Uterus (tissue), 4 donors: ENCODE data around the gene ERAP2. TPM values are rescaled to one million over a fixed set of nuclear protein-coding genes. Genes with fewer than 3 reads are reported as not detected.

Experiments
- DNase-seq, 2 donors: peaks; one replicate each; pipeline ENCODE4 v3.0.0-alpha.2; 2019 to 2020
- H3K27ac ChIP-seq, 2 donors: fragments of 200-600 bp; sonication (generic); 1 replicate in 1 of 2; 2 replicates in 1 of 2; pipeline ENCODE4 v1.5.1; 2016 to 2018
- H3K27me3 ChIP-seq, 2 donors: fragments of 200-600 bp; sonication (generic); one replicate each; pipeline ENCODE4 v1.5.1; 2018 to 2019; ENCODE audit warnings: control low read depth in 1 of 2
- H3K36me3 ChIP-seq, 2 donors: fragments of 200-600 bp; sonication (generic); one replicate each; pipeline ENCODE4 v1.5.1; 2019; ENCODE audit warnings: control low read depth in 1 of 2
- H3K4me1 ChIP-seq, 2 donors: fragments of 200-600 bp; sonication (generic); one replicate each; pipeline ENCODE4 v1.5.1; 2018 to 2019; ENCODE audit warnings: control low read depth in 1 of 2
- H3K4me3 ChIP-seq, 2 donors: fragments of 200-600 bp; sonication (generic); 1 replicate in 1 of 2; 2 replicates in 1 of 2; pipeline ENCODE4 v1.5.1; 2018 to 2019; ENCODE audit warnings: mild to moderate bottlenecking in 1 of 2
- H3K9me3 ChIP-seq, 2 donors: fragments of 200-600 bp; sonication (generic); one replicate each; pipeline ENCODE4 v1.5.1; 2019; ENCODE audit warnings: control low read depth in 1 of 2
- CTCF ChIP-seq, 4 experiments: fragments of 200-600 bp in 2 of 4; fragments of 450-650 bp in 2 of 4; sonication (generic) in 2 of 4; IDR thresholded peaks; one replicate each; pipeline ENCODE4 v1.5.1; 2016 to 2019; ENCODE audit warnings: antibody characterized with exemption in 4 of 4, mild to moderate bottlenecking in 2 of 4, moderate library complexity in 1 of 4
- POLR2A ChIP-seq, 2 donors: fragments of 450-650 bp; IDR thresholded peaks; one replicate each; pipeline ENCODE4 v1.6.1; 2016; ENCODE audit warnings: antibody characterized with exemption in 2 of 2, mild to moderate bottlenecking in 1 of 2, moderate library complexity in 1 of 2
- intact Hi-C: fragments of 100-400 bp; cut with DNase I; formaldehyde crosslinking; loops from one replicate; pipeline ENCODE4 v1.15.1; 2023; ENCODE audit warnings: low total_unique reads
- total RNA-seq, 4 donors: library from RNA; depleted of rRNA in 3 of 4; stranded (reverse); fragments of >200 nt in 3 of 4; gene quantifications; one replicate each; pipeline versions ENCODE4 v1.1.0 to v1.2.4, GENCODE V29; 2014 to 2023
- donor health status: DM: yes; HTN: yes; CAD: no.

Gene ERAP2
- total RNA-seq, 4 donors from 2014 or later = 9.5 to 29.2 (median 17.1) TPM

- TF ChIP-seq POLR2A (IDR thresholded peaks at IDR 0.05) = no peak
- TF ChIP-seq CTCF (IDR thresholded peaks at IDR 0.05) = no peak
Observed at GRCh38 chr5:96911139-96911538, 34.8 kb downstream of the ERAP2 start.

GRCh38 chr5:96913233-96913632 is 36.9 kb downstream of the ERAP2 start:
- Histone ChIP-seq H3K9me3 (no peaks in the 10 kb centered on the region), H3K27ac (no peak overlapping the region), H3K4me1 (no peaks in the 10 kb centered on the region), H3K36me3 (no peaks in the 10 kb centered on the region), H3K27me3 (no peaks in the 10 kb centered on the region), H3K4me3 (no peak overlapping the region)
- intact Hi-C loops = no loop called here
- TF ChIP-seq CTCF (IDR thresholded peaks at IDR 0.05) = no peak
- no peak for TF ChIP-seq POLR2A (IDR thresholded peaks at IDR 0.05)
- no peak for DNase-seq

More at GRCh38 chr5:96911139-96911538, 34.8 kb downstream of the ERAP2 start:
- no peak for DNase-seq
- no peak overlapping the region for H3K27ac ChIP-seq
- no peaks in the 10 kb centered on the region for H3K27me3 ChIP-seq
- H3K36me3 ChIP-seq = no peaks in the 10 kb centered on the region
- H3K4me3 ChIP-seq = no peak overlapping the region
- intact Hi-C loops = no loop called here
- no peaks in the 10 kb centered on the region for H3K4me1 ChIP-seq
- H3K9me3 ChIP-seq = no peaks in the 10 kb centered on the region

- Histone ChIP-seq H3K36me3 (no peaks in the 10 kb centered on the region), H3K9me3 (no peaks in the 10 kb centered on the region), H3K4me1 (no peaks in the 10 kb centered on the region), H3K27me3 (no peaks in the 10 kb centered on the region), H3K4me3 (no peak overlapping the region), H3K27ac (no peak overlapping the region)
- no peak for DNase-seq
- intact Hi-C loops = no loop called here
- TF ChIP-seq CTCF (IDR thresholded peaks at IDR 0.05) (no peak), POLR2A (IDR thresholded peaks at IDR 0.05) (no peak)
Observed at GRCh38 chr5:96919754-96920197, 43.5 kb downstream of the ERAP2 start.

GRCh38 chr5:96920744-96921355 is 44.5 kb downstream of the ERAP2 start:
- DNase-seq = no peak
- no peak overlapping the region for H3K27ac ChIP-seq
- TF ChIP-seq CTCF (IDR thresholded peaks at IDR 0.05) = no peak
- no peak for TF ChIP-seq POLR2A (IDR thresholded peaks at IDR 0.05)
- H3K36me3 ChIP-seq = no peaks in the 10 kb centered on the region
- intact Hi-C loops = no loop called here
- H3K27me3 ChIP-seq = no peaks in the 10 kb centered on the region
- no peaks in the 10 kb centered on the region for H3K4me1 ChIP-seq
- H3K9me3 ChIP-seq = no peaks in the 10 kb centered on the region
- no peak overlapping the region for H3K4me3 ChIP-seq

GRCh38 chr5:96922499-96923244 is 46.4 kb downstream of the ERAP2 start:
- Histone ChIP-seq H3K36me3 (no peaks in the 10 kb centered on the region), H3K9me3 (no peaks in the 10 kb centered on the region), H3K4me3 (no peak overlapping the region), H3K4me1 (no peaks in the 10 kb centered on the region), H3K27ac (no peak overlapping the region), H3K27me3 (no peaks in the 10 kb centered on the region)
- TF ChIP-seq CTCF (IDR thresholded peaks at IDR 0.05) = no peak
- no peak for TF ChIP-seq POLR2A (IDR thresholded peaks at IDR 0.05)
- no peak for DNase-seq
- intact Hi-C loops = no loop called here
